GM18507 (cell line): ENCODE data around the gene PAPOLB.

Source experiments
- DNase-seq: peaks from one replicate; pipeline ENCODE4 v3.0.0; 2011; ENCODE audit warnings: low read depth; ENCODE audit not compliant: insufficient read length; ENCODE audit errors: extremely low spot score
- FAIRE-seq: peaks from 2 replicates; lab custom pipeline; 2011; peaks lifted over from hg19 to GRCh38; lab: Jason Lieb, UNC

PAPOLB gene

DNA sequence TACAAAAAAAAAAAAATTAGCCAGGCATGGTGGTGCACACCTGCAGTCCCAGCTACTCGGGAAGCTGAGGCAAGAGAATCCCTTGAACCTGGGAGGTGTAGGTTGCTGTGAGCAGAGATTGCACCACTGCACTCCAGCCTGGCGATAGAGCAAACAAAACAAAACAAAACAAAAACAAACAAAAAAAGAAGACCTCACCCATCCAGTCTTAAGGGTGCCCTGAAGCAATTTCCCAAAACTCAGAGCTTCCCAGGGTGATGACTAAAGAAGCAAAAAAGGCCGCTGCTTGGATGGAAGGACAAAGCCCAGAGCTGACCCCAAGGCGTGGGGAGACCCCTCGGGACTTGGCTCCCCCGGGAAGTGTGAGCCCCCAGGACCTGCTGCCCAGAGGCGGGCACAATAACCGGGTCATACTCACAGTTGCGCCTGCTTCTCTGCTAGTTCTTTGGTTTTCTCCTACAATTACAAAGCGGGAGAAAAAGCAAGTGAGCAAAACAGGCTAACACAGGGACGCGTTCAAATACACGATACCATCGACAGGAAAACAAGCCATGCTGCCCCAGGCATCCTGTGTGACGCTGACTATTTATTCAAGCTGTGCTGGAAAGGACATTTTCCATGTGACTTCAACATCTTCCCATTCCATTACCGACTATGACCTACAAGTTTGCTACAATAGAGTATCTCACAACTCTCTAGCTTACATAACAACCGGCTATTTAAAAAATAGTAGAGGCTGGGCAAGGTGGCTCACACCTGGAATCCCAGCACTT is 29.9 kb downstream of the PAPOLB start:
- DNase-seq = no peak
- no peak for FAIRE-seq

DNA sequence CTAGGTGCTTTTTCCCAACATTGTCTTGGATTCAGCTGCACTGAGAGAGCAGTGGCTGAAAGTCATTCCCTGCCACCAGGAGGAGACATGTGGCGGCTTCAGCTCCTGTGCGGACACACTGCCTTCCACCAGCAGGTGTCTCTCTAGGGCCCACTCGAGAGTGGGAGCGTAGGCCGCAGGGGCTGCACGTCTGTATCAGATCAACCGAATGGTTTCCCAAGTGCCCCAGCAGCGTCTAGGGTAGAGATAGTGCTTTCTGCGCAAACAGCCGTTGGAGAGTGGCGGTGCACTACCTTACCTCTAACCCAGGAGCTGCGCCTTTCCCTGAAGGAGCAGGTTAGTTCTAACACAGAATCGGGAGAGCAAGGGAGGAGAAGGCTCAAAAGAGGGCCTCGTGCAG is 31.7 kb downstream of the PAPOLB start:
- DNase-seq (peak; percentile 32), FAIRE-seq (peak; percentile 51)

- DNase-seq (no peak), FAIRE-seq (no peak)
These were observed 33.0 kb downstream of the PAPOLB start for GRCh38 chr7:4828720-4829383.

DNA sequence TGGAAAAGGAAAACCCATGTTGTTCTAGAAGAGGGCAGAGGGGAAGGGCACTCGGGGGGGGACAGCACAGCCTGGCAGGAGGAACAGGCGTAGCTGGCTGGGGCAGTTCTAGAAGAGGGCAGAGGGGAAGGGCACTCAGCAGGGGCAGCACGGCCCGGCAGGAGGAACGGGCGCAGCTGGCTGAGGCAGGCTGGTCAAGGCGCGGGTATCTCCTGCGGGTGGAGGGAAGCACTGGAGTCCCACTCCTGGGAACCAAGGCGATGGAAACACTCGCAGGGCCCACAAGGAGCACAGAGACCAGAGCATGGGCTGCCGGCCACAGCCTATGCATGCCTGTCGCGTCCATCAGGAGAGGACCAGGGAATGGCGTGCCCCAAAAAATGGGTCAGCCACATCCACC is 36.7 kb downstream of the PAPOLB start:
- FAIRE-seq (no peak), DNase-seq (no peak)

DNA sequence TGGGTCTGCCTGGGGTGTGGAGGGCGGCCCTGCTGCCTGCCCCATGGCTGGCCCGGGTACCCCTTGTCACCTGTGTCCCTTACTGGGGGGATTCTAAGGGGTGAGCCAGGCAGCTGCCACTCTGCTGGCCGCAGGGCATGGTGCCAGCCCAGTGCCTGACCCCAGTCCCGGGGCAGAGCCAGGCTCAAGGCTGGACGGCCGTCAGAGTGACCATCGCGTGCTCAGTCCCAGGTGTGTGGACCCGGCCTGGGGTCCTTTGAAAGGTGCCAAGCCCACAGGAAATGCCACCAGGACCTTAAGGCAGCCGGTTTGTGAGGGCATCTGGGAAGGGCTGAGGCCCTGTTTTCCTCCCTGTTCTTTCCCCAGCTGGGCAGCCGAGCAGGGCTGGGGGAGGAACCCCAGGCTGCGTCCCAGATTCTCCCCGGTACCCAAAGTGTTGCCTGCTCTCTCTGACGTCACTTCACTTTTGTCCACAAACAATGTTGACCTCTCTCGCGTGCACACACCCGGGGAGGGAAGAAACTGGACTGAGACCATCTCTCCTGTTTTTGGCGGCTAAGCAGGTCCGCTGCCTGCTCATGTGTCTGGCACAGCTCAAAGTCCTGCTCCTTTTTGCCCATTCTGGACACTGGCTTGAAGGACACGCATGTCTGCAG is 37.6 kb downstream of the PAPOLB start:
- DNase-seq = no peak
- no peak for FAIRE-seq

DNA sequence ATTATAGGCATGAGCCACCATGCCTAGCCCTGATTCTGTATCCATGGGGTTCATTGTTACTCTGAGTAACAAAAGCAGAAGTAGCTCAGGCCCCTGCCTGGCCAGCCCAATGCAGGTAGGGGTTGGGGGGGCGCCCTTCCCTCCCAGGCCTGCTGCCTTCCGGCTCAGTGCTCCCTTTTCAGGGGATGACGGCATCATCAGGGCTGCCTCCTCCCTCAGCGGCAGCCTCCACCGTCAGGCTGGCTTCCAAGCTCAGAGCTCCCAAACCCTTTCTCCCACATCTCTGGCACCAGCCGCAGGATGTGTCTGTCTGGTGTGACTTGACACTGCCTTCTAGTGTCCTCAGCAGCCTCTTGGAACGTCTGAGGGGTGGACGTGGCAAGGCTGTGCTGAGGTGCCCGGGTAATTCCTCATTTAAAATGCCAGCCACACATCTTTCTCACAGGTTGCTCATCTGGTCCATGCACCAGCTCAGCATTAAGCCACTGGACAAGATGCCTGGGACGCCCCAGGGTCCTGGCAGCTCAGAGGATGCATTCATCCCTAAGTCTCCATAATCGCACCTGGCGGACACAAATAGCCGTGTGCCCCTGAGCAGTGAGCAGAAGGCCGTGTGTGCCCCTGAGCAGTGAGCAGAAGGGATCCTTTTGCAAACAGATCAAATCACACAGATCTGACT is 38.2 kb downstream of the PAPOLB start:
- DNase-seq (no peak), FAIRE-seq (no peak)

DNA sequence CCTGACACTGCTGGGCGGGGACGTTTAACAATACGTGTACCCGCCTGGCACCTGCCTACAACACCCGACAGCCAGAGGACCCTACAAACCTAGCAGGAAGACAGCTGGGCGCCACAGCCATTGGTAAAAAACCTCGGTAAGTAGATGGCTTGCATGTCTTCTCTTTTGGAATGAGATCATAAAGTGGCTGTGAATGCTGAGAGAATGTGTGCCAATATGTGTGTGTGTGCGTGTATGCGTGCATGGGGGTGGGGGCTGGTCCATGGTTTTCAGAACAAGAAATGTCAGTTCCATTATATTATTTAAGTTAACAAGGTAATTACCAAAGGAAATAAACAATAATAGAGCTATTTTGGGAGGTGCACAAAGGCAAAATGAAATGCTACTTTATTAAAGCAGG is 39.2 kb downstream of the PAPOLB start:
- FAIRE-seq (no peak), DNase-seq (no peak)

GRCh38 chr7:4820967-4821471 is 40.8 kb downstream of the PAPOLB start:
- no peak for DNase-seq
- FAIRE-seq = no peak

DNA sequence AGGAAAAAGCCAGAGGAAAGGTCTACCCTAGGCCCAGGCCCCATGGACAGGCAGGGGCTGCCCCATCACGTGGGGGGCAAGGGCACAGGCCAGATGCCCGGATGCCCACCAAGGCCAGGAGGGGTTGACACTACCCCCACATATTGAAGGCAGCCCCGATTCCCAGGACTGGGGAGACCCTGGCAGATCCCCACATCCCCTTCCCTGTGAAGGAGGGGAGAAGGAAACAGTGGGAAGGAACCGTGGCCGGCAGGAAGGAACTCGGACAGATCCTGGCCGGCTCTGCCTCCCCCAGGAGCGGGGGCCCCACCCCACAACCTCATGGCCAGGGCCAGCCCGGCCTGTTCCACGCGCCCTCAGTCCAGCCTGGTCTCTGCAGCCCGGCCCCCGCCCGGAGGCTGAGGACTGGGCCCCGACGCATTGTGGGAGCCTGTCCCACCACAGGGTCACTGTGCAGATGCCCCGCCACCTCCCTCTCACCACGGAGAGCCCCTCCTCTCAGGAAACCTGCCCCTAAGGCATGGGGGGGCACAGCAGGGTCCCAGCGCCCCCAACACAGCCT is 41.3 kb downstream of the PAPOLB start:
- no peak for FAIRE-seq
- DNase-seq = no peak

- no peak for FAIRE-seq
- DNase-seq = no peak
These were observed 42.0 kb downstream of the PAPOLB start for GRCh38 chr7:4819560-4820404.

DNA sequence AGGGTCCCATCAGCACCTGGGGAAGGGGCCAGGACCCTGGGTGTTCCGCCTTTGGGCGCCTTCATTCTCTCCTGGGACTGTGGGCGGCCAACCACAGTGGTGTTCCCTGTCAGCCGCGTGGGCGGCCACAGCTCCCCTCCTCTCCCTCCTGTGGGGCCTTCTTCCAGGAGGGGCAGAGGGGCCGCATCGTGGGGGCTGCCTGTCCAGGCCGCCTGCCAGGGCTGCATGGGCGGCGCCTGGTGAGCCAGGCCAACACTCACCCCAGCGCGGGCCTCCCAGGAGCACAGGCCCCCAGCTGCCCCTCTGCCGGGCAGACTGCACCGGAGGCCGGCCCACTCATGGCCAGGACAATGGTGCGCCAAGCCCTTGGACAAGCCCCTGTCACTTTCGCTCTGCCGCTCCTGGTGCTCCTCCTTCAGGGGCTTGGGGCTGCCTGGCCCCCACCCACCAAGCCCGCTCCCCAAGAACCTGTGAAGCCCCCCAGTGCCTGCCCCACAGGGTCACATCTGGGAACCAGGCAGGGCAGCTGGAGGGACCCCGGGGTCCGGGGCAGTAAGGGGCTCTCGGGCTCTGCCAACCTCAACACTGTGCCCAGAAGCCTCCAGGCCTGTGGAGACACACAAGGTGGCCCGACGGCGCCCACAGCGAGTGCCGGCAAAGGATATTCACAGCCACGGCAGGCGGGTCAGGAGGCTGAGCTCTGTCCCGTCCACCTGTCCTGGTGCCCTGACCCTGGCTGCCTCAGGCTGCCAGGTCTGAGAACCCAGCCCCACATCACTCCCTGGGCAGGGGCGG is 43.6 kb downstream of the PAPOLB start:
- DNase-seq (no peak), FAIRE-seq (no peak)

- no peak for FAIRE-seq
- no peak for DNase-seq
These were observed 44.5 kb downstream of the PAPOLB start for GRCh38 chr7:4817178-4817901.

DNA sequence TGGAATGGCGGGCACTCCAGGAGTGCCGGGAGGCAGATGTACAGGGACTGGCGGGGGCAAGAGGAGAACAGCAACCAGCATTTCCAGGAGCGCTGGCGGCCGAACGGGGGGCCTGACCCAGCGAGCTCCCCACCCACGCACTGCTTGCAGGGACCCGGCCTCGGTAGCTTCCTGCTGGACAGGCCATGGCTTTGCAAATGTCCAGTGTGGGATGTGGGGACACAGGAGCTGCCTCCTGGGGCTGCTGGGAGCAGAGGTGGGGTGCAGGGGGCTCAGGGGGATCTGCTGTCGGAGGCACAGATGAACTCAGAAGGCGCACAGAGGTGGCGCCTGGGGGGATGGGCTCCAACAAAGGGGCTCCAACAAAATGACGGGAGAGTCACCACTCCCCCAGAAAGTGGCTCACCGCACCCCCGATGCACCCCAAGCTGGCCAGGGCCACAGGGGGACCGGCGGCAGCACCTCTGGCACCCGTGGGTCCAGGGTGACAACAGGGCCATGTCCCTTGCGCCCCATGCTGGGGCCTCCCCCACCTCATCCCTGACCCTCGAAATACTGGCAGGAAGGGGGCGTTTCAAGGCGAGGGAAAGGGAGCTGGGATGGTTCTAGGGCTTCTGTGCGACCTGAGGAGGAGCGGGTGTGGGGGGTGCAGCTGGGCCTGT is 45.3 kb downstream of the PAPOLB start:
- DNase-seq (no peak), FAIRE-seq (no peak)

- DNase-seq (no peak), FAIRE-seq (no peak)
These were observed 46.0 kb downstream of the PAPOLB start for GRCh38 chr7:4815609-4816418.

DNA sequence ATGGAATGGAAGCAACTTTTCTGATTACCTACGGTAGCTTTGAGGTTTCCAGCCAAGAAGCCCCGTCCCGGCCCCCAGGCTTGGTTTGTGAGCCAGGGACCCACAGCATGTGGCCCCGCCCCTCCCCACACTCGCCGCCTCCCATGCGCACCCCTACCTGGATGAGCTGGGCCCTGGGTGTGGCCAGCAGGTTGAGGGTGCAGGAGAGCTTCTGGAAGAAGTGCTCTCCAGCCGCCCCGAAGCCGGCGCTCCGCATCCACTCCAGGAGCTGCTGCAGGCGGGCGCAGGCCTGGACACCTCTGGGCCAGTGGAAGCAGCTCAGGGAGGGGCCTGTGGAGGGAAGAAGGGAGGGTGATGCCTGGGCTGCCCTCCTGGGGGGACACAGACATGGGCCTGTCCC is 46.7 kb downstream of the PAPOLB start:
- DNase-seq = no peak
- FAIRE-seq = no peak

DNA sequence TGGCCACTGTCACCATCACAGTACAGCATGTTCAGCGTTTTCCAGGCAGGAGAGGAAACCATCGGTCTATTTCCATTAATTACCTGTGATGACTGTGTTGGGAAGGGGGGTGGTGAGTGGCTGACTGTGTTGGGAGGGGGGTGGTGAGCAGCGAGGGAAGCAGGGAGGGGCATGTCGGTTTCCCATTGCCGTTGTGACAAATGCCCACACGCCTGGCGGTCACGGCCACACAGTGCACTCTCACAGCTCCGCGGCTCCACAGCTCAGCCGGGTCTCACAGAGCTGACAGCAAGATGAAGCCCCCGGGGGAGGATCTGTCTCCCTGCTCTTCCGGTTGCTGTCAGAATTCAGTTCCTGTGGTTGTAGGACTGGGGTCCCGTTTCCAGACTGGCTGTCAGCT is 47.4 kb downstream of the PAPOLB start:
- FAIRE-seq (no peak), DNase-seq (no peak)
